ENCODE data around the gene C1orf122.
A peak's percentile ranks its signal among the peaks of the same experiment; 100 is the strongest.

Gene C1orf122

DNA sequence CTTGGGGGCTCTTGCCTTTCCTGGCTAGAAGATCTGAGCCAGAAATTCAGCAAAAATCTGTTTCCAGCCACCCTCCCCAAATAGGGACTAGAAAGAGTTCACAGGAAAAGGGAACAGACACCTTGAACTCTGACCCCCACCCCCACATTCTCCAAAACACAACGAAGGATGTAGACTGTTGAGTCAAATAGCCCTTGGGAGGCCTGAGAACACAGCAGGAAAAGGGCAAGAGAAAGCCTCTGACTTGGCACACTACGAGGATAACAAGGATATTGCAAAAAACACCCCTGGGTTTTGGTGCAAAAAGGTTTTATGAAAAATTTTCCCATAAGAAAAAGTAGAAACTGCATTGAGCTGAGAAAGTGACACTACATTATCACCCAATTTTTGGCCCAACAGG is 2.4 kb downstream of the C1orf122 start:
- TF ChIP-seq, protein P1, sequence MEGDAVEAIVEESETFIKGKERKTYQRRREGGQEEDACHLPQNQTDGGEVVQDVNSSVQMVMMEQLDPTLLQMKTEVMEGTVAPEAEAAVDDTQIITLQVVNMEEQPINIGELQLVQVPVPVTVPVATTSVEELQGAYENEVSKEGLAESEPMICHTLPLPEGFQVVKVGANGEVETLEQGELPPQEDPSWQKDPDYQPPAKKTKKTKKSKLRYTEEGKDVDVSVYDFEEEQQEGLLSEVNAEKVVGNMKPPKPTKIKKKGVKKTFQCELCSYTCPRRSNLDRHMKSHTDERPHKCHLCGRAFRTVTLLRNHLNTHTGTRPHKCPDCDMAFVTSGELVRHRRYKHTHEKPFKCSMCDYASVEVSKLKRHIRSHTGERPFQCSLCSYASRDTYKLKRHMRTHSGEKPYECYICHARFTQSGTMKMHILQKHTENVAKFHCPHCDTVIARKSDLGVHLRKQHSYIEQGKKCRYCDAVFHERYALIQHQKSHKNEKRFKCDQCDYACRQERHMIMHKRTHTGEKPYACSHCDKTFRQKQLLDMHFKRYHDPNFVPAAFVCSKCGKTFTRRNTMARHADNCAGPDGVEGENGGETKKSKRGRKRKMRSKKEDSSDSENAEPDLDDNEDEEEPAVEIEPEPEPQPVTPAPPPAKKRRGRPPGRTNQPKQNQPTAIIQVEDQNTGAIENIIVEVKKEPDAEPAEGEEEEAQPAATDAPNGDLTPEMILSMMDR (IDR thresholded peaks at IDR 0.05; ENCODE audit: insufficient read depth, low read length, missing control alignments): no peak
- no peak for DNase-seq (ENCODE audit: low read depth, low spot score)
- ChIA-PET POLR2A (no interaction called here), CTCF (interaction anchor here (1.0 to 1.1 kb wide), 2 partner anchors 13 to 49 kb away, joined by 4 read pairs; partner anchors contain the start of gene MTF1)
- no peak overlapping the region for H3K4me3 ChIP-seq (ENCODE audit: low read depth, low read length)

DNA sequence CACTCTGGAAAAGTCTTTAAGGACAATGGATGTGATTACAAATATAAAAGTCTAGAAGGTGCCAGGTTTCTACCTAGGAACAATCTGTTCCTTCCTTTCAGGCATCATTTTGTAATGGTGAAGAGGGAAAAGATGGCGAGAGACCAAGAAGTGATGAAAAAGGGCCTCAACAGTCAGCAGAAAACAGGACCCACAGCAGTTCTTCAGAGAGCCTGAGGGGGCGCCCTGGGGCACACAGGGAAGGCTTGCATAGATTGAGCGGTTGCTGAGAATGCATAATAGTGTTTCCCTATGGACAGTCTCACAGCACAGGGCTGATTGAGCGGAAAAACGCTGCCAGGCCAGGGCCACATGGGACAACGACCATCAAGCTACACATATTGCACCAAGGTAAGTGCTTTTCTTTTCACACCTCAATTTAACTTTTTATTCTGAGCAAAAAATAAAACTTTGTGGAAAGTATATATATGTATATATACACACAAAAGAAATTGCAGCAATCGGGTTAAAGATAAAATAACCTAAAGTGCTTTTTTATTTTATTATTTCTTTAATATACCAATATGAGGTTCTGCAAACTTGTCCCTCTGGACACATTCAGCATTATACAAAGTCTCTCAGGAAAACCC is 3.6 kb downstream of the C1orf122 start:
- no peak for DNase-seq (ENCODE audit: low read depth, low spot score)
- TF ChIP-seq, protein P1 (IDR thresholded peaks at IDR 0.05; ENCODE audit: insufficient read depth, low read length, missing control alignments): peak; percentile 87
- ChIA-PET POLR2A (no interaction called here), CTCF (interaction anchor here (0.6 to 1.3 kb wide), 6 partner anchors 9 to 52 kb away, joined by 3 to 10 read pairs (median 4); no protein-coding TSS in a partner anchor)
- H3K4me3 ChIP-seq (ENCODE audit: low read depth, low read length): no peak overlapping the region

DNA sequence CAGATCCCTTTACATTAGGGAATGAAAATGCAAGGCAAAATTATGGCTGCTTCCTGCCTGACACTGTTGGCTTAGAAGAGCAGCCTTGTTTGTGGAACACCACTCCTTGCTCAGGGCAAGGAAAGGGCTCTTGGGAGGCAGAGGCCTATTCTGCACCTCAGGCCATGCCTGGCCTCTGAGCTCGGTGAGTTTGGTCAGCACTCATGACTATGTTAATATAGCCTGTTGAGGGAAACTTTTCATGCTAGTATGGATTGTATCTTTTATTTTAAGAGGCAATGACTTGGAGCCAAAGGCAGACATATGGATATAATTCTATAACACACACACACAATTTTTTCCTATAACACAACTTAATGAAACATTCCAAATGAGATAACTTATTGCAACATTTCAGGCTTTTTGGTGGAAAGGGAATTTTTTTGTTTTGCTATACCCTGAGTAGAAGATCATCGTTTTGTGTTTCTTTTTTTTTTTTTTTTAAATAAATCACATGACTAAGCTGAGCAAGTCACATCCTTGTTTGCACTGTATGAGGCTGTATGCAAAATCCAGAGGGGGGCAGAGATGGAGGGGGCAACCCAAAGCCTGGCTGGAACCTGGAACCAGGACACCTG is 6.0 kb downstream of the C1orf122 start:
- H3K4me3 ChIP-seq (ENCODE audit: low read depth, low read length): no peak overlapping the region
- DNase-seq (ENCODE audit: low read depth, low spot score): no peak
- ChIA-PET POLR2A (no interaction called here), CTCF (no interaction called here)
- TF ChIP-seq, protein P1 (IDR thresholded peaks at IDR 0.05; ENCODE audit: insufficient read depth, low read length, missing control alignments): no peak

DNA sequence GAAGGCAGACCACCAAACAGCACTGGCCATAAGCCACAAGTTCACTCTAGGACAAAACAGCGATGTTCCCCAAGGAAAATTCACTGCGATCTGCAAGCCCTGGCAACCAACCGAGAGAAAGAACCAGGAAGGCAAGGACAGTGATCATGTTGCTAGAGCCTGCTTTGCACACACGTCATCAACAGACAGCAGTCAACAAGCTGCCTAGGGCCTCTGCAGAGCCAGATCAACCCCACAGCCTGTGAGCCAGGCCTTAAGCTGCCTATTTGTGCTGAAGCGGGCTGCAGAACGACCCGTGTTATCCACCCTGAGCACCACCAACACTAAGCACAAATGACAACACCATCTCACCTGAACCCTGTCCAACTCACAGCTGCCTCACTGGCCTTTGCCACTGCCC is 6.7 kb downstream of the C1orf122 start:
- no peak for DNase-seq (ENCODE audit: low read depth, low spot score)
- POLR2A ChIA-PET: no interaction called here
- H3K4me3 ChIP-seq (ENCODE audit: low read depth, low read length): no peak overlapping the region
- TF ChIP-seq, protein P1 (IDR thresholded peaks at IDR 0.05; ENCODE audit: insufficient read depth, low read length, missing control alignments): no peak
- CTCF ChIA-PET: no interaction called here

DNA sequence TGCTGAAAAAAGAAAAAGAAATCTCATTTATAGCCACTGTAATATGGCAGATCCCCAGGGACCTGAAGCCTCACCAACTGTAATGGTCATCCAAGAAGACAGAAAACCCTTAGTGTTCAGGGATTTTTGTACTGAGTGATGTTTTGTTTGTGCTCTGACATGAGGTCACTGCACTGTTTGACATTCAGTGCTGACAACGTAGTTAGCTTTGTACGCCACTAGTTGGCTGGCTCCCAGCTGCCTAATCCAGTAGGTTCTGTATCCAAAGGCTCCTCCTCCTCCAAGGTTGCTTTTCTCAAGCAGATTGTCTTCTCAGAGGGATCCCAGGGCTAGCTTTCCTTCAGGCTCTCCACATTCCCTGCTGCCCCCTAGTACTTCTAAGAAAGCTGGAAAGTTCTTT is 9.9 kb downstream of the C1orf122 start:
- TF ChIP-seq, protein P1 (IDR thresholded peaks at IDR 0.05; ENCODE audit: insufficient read depth, low read length, missing control alignments): no peak
- CTCF ChIA-PET: interaction anchor here (0.9 to 1.7 kb wide), 2 partner anchors 8 to 173 kb away, joined by 3 read pairs; no protein-coding TSS in a partner anchor
- H3K4me3 ChIP-seq (ENCODE audit: low read depth, low read length): no peak overlapping the region
- no peak for DNase-seq (ENCODE audit: low read depth, low spot score)
- POLR2A ChIA-PET: no interaction called here

DNA sequence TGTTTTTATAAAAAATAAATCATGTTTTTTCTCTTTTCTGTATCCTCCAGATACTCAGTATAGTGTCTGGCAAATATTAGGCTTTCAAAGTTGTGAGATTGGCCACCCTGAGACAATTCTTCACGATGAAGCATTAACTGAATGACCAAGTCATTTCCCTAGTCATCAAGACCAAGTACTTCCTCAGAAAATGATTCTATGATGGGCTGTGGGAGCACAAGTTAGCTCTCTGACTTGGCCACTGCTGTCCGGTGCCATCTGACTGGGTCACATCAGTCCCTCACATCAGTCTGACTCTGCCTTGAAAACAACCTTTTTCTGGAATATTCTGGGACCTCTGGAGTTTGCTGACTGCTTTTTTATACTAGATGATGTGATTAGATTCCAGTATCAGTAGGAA is 13.9 kb downstream of the C1orf122 start:
- CTCF ChIA-PET: interaction anchor here (0.7 to 2.8 kb wide), 6 partner anchors 9 to 140 kb away, joined by 3 to 10 read pairs (median 4); no protein-coding TSS in a partner anchor
- POLR2A ChIA-PET: no interaction called here
- TF ChIP-seq, protein P1 (IDR thresholded peaks at IDR 0.05; ENCODE audit: insufficient read depth, low read length, missing control alignments): no peak
- no peak for DNase-seq (ENCODE audit: low read depth, low spot score)
- no peak overlapping the region for H3K4me3 ChIP-seq (ENCODE audit: low read depth, low read length)
